Measurements from ENCODE around the gene TANGO6. TPM values are rescaled to one million over a fixed set of nuclear protein-coding genes. Genes with fewer than 3 reads are reported as not detected.

The TANGO6 gene
- total RNA-seq, 4 donors from 2014 or later: 16.7 to 24.4 (median 20.2) TPM

DNA sequence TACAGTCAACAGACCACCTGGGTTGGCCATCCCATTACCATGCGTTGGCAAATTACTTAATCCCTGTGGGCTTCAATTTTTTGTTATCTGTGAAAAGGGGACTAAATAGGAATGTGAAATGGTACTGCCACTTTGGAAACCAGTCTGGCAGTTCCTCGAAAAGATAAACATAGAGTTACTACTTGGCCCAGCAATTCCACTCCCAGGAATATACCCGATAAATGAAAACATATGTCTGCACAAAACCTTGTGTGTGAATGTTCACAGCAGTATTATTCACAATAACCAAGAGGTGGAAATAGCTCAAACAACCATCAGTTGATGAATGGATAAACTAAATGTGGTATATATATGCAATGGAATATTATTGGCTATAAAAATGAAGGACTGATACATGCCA lies 87.9 kb downstream of the TANGO6 start:
- WGBS, 2 donors: 88 to 91% methylated on average over 3 of the region's 3 CpGs

DNA sequence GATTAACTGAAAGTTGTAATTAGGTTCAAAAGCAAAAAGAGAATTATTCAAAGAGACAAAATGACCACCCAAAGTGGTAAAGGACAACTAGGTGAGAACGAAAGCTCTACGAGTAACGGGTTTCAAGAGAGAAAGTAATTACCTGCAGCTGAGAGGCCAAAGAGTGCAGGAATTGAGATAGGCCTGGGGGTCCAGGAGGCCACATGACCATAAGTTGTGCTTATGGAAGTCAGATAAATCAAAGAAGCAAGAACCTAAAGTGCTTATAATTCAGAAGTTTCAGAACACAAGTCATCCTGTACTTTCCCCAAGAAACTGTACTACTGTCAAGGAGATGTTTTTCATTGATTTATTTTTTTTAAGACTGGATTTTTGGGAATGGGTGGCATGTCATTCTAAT lies 91.1 kb downstream of the TANGO6 start:
- WGBS, 2 donors: 96 to 97% methylated on average over 3 of the region's 3 CpGs
- no peak for DNase-seq
- no peak overlapping the region for H3K27ac ChIP-seq
- no peak for TF ChIP-seq POLR2A (IDR thresholded peaks at IDR 0.05)
- TF ChIP-seq, protein P1, sequence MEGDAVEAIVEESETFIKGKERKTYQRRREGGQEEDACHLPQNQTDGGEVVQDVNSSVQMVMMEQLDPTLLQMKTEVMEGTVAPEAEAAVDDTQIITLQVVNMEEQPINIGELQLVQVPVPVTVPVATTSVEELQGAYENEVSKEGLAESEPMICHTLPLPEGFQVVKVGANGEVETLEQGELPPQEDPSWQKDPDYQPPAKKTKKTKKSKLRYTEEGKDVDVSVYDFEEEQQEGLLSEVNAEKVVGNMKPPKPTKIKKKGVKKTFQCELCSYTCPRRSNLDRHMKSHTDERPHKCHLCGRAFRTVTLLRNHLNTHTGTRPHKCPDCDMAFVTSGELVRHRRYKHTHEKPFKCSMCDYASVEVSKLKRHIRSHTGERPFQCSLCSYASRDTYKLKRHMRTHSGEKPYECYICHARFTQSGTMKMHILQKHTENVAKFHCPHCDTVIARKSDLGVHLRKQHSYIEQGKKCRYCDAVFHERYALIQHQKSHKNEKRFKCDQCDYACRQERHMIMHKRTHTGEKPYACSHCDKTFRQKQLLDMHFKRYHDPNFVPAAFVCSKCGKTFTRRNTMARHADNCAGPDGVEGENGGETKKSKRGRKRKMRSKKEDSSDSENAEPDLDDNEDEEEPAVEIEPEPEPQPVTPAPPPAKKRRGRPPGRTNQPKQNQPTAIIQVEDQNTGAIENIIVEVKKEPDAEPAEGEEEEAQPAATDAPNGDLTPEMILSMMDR (IDR thresholded peaks at IDR 0.05): no peak
- intact Hi-C loops (cut with DNase I): no loop called here
- no peaks in the 10 kb centered on the region for H3K27me3 ChIP-seq
- H3K4me1 ChIP-seq: peaks cover 12 to 13% of the 10 kb centered on the region in 2 donors
- H3K4me3 ChIP-seq (replicated peaks in 1 of 3): no peak overlapping the region
- H3K9me3 ChIP-seq: no peaks in the 10 kb centered on the region
- H3K36me3 ChIP-seq: no peaks in the 10 kb centered on the region

More for the DNA sequence above, 87.9 kb downstream of the TANGO6 start:
- Histone ChIP-seq H3K27ac (no peak overlapping the region), H3K4me1 (peaks cover under 1% of the 10 kb centered on the region in 2 donors), H3K4me3 (replicated peaks in 1 of 3) (no peak overlapping the region), H3K9me3 (no peaks in the 10 kb centered on the region), H3K36me3 (peaks cover 0 to 6% of the 10 kb centered on the region in 2 donors), H3K27me3 (no peaks in the 10 kb centered on the region)
- intact Hi-C loops (cut with DNase I): no loop called here
- TF ChIP-seq POLR2A (IDR thresholded peaks at IDR 0.05): no peak
- TF ChIP-seq, protein P1 (IDR thresholded peaks at IDR 0.05): no peak
- DNase-seq: no peak

DNA sequence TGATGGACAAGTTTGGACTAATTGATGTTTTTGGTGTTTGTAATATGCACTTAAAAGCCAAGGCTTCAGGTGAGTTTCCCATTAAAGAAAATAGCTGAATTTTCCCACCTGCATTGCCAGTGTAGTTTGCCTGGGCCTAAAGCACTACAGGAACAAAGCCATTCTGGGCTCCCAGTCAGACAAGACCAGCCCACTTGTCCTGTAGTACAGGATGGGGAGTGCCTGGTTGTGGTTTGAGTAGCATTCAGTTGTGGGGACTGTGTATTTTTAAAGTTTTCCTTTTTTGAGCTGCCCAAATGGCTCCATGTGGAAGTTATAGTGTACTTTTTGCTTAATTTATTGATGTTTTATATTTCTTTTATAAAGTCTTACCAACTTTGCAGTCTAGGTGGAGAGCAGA lies 91.7 kb downstream of the TANGO6 start:
- DNase-seq: peak; percentile 10 to 20
- no peaks in the 10 kb centered on the region for H3K9me3 ChIP-seq
- intact Hi-C loops (cut with DNase I): no loop called here
- peak overlapping the region in 1 of 3 donors; percentile 20 for H3K27ac ChIP-seq
- H3K4me1 ChIP-seq: peaks cover 12 to 13% of the 10 kb centered on the region in 2 donors
- TF ChIP-seq POLR2A (IDR thresholded peaks at IDR 0.05): no peak
- TF ChIP-seq, protein P1 (IDR thresholded peaks at IDR 0.05): no peak
- no peak overlapping the region for H3K4me3 ChIP-seq (replicated peaks in 1 of 3)
- no peaks in the 10 kb centered on the region for H3K36me3 ChIP-seq
- no peaks in the 10 kb centered on the region for H3K27me3 ChIP-seq

GRCh38 chr16:68936736-68937631 lies 93.7 kb downstream of the TANGO6 start:
- Histone ChIP-seq H3K4me3 (replicated peaks in 1 of 3) (no peak overlapping the region), H3K27me3 (no peaks in the 10 kb centered on the region), H3K27ac (peak overlapping the region; percentile 53 to 70 (median 57)), H3K36me3 (no peaks in the 10 kb centered on the region), H3K4me1 (peaks cover 12 to 13% of the 10 kb centered on the region in 2 donors), H3K9me3 (no peaks in the 10 kb centered on the region)
- WGBS, 2 donors: 30 to 39% methylated on average over 2 of the region's 2 CpGs
- TF ChIP-seq, protein P1 (IDR thresholded peaks at IDR 0.05): no peak
- no peak for TF ChIP-seq POLR2A (IDR thresholded peaks at IDR 0.05)
- intact Hi-C loops (cut with DNase I): no loop called here
- peak; percentile 37 to 48 for DNase-seq

GRCh38 chr16:68939692-68940320 lies 96.5 kb downstream of the TANGO6 start:
- Histone ChIP-seq H3K27ac (no peak overlapping the region), H3K4me1 (peaks cover 12 to 18% of the 10 kb centered on the region in 2 donors), H3K9me3 (no peaks in the 10 kb centered on the region), H3K27me3 (no peaks in the 10 kb centered on the region), H3K36me3 (no peaks in the 10 kb centered on the region), H3K4me3 (replicated peaks in 1 of 3) (no peak overlapping the region)
- 87 to 94% methylated on average over 3 of the region's 3 CpGs for WGBS, 2 donors
- no peak for TF ChIP-seq POLR2A (IDR thresholded peaks at IDR 0.05)
- TF ChIP-seq, protein P1 (IDR thresholded peaks at IDR 0.05): no peak
- no peak for DNase-seq
- intact Hi-C loops (cut with DNase I): no loop called here
